Jurkat, Clone E6-1 (cell line): ENCODE data around the gene ACTN3.
"Not testable (repeated sequence)": the region's sequence is repeated elsewhere in the genome, so short reads cannot be mapped to it uniquely, and the experiment has no call there.

Experiments used
- DNase-seq: peaks from one replicate; pipeline ENCODE4 v3.0.0-alpha.2; 2011; ENCODE audit warnings: low read depth, low spot score
- H3K4me3 ChIP-seq: 2 replicates; pipeline ENCODE4 v1.5.1; 2011; ENCODE audit warnings: mild to moderate bottlenecking, low read length, control low read depth, moderate library complexity

ACTN3 gene

GRCh38 chr11:66561975-66562248 is 15.2 kb downstream of the ACTN3 start:
- DNase-seq, result no peak
- no peak overlapping the region for H3K4me3 ChIP-seq

GRCh38 chr11:66562275-66562674 is 15.6 kb downstream of the ACTN3 start:
- H3K4me3 ChIP-seq, result no peak overlapping the region
- DNase-seq, result no peak

GRCh38 chr11:66562907-66563583 is 16.3 kb downstream of the ACTN3 start:
- DNase-seq, result no peak
- H3K4me3 ChIP-seq, result no peak overlapping the region

GRCh38 chr11:66563832-66564231 is 17.1 kb downstream of the ACTN3 start:
- no peak for DNase-seq
- H3K4me3 ChIP-seq, result no peak overlapping the region

DNA sequence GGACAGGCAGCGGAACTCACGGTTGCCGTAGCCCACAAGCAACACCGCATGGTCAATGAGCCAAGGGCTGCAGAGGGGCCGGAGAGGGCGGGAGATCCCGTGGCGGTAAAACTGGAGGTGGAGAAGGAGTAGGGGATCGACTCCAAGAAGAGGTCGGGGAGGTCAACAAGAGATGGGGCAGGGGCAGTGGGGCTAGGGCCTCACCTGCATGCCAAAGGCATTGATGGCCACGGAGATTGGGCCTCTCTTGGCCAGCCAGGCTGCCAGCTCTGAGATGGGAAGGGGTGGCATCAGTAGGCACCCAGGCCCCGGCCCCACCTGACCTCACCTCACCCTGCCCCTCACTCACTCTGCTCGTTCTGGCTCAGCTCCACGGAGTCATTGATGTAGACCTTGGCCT is 17.8 kb downstream of the ACTN3 start:
- no peak overlapping the region for H3K4me3 ChIP-seq
- no peak for DNase-seq

GRCh38 chr11:66564984-66565383 is 18.3 kb downstream of the ACTN3 start:
- no peak overlapping the region for H3K4me3 ChIP-seq
- no peak for DNase-seq

GRCh38 chr11:66566221-66566620 is 19.5 kb downstream of the ACTN3 start:
- H3K4me3 ChIP-seq, result no peak overlapping the region
- DNase-seq, result no peak

DNA sequence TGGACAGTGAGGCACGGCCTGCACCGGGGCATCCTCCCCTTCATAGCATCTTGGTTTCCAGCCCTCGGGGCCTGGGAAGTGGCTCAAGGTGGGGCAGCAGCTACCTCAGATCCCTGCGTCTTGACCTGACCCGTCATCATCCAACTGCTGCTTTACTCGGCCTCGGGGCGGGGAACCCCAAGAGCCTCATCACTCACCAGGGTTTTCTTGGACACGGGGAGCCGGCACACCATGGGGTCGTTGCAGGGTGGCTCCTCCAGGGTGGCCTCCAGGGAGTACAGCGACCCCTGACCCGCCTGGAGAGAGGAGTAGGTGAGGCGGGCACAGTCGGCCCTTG is 21.1 kb downstream of the ACTN3 start:
- no peak for DNase-seq
- H3K4me3 ChIP-seq, result peak overlapping the region; percentile 35

DNA sequence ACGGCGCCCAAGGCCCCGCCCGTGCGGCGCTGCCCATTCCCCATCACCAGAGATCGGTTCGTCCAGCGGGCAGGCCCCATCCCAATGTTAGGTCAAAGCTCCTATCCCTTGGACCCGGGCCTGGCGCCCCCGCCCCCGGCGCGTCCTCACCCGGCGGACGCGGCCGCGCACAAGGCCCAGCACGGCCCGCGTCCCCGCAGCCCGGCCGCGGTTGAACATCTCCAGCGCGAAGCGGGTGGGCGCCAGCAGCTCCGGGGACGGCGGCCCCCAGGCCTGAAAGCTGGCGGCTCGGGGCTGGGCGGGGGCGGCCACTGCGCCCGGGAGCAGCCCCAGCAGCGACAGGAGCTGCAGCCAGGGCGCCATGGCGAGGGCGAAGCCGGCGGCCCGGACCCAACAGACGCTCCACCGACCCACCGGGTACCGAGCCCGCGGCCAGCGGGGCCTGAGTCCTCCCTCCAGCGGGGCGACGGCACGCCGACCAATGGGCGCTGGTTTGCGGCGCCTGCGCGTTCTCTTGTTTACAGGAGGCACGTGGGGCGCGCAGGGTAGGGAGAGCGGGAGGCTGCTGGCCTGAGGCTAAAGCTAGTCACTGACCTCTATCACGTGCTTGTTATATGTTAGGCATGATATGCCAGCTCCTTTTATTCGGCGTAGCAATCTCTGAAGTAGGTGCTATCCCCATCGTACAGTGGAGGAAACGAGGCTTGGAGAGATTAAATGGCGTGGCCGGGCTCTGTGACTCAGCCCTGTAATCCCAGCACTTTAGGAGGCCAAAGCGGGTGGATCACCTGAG is 21.6 kb downstream of the ACTN3 start, which contains the start of gene CTSF:
TSS of gene CTSF (minus strand) at position 483 of the 793 bp plus-strand sequence. CDS start at position 363, 120 bp downstream.
- H3K4me3 ChIP-seq, result peak within 1 kb of the TSS; percentile 35
- no peak for DNase-seq

GRCh38 chr11:66569076-66569475 is 22.4 kb downstream of the ACTN3 start:
- DNase-seq, result no peak
- H3K4me3 ChIP-seq, result no peak overlapping the region

DNA sequence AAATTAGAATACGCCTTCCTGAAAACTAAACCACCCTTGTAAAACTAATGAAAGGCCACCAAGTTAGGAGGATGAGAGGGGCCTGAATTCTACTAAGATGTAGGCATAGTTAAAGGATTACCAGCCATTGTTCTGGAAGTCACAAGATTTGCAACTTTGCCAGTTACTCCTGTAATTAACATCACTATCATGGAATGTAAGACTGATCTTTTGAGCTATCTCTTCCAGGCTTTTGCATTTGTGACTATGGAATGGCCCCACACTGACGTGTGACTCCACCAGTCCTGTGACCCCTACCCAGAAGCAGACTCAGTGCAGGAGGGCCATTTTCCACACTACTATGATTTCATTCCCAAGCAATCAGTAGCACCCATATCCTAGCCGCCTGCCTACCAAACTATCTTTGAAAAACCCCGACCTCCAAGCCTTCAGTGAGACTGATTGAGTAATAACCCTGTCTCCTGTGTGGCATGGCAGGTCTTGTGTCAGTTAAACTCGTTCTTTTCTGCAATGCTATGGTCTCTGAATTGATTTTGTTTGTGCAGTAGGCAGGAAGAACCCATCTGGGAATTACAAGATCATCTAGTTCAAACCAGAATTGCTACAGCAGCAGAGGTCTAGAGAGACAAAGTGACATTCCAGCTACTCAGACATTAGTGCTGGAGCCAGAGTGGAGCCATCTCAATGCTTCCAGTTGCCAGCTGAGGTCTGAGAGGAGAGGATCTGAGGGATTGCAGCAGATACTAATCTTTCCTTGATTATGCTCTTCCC is 23.6 kb downstream of the ACTN3 start:
- DNase-seq, result no peak
- H3K4me3 ChIP-seq, result no peak overlapping the region

GRCh38 chr11:66570850-66571180 is 24.1 kb downstream of the ACTN3 start:
- no peak overlapping the region for H3K4me3 ChIP-seq
- DNase-seq, result no peak

DNA sequence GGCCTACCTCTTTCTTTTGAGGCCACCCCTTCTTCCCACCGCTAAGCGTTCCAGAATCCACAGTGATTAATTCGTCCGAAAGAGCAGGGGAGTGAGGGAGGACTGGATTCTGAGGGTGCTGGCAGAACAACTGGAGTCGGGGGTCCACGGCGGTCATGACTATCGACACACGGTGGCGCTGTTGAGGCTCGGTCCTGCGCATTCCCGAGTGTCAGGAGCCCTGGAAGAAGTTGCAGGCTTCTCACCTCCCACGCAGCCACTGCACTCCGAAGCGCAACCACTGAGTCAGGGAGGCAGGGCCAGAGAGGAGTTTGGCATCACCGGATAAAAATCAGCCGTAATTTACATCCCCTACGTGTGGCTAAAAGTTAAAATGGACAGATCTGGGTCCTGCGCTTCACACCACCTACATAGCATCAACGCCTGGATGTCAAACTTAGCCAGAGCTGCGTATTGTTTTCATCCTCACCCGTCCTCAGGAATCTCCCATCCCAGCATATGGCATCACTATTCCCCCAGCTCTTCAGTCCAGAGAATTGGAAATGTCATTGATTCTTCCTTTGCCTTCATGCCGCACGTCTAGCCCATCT is 32.4 kb downstream of the ACTN3 start:
- peak; percentile 26 for DNase-seq
- no peak overlapping the region for H3K4me3 ChIP-seq

- H3K4me3 ChIP-seq, result no peak overlapping the region
- DNase-seq, result no peak
These were observed 34.1 kb downstream of the ACTN3 start for GRCh38 chr11:66580803-66581202.

DNA sequence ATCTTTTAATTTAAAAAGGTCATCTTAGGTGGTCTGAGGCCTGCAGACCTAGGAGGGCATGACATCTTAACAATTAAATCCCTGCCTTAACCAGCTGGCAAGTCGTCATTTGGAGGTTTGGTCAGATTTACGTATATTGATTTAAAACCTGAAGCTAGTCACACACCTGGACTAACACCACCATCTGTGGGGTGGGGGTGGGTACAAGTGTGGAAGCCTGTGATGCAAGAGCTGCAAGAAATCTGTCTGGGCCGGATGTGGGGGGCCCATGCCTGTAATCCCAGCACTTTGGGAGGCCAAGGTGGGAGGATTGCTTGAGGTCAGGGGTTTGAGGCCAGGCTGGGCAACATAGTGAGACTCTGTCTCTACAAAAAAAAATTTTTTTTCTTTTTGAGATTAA is 34.6 kb downstream of the ACTN3 start:
- H3K4me3 ChIP-seq, result no peak overlapping the region
- DNase-seq, result no peak

DNA sequence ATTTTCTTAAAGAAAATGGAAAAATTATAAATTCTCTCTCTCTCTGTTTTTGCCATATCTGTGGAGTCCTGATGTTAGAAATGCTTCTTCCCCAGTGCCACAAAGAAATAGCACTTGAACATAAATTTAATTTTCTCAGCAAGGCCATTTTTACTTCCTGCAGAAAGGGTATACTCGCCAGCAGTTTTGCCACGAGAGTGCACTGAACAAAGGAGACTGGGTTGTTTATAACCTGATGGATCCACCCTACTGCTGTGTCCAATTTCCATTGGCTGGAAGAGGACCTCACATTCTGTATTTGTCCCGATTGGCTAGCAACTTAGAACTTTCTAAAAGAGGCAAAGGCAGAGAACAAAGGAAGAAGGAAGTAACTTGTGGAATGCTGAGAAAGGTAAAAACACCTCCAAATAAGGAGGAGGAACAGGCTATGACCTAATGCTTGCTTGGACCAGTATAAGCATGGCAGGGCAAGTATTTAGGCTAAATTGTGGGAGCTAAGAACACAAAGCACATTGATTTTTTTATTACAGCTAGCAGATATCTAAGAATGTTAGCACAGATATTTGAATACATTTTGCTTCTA is 36.0 kb downstream of the ACTN3 start:
- H3K4me3 ChIP-seq, DNase-seq: not testable (repeated sequence)

DNA sequence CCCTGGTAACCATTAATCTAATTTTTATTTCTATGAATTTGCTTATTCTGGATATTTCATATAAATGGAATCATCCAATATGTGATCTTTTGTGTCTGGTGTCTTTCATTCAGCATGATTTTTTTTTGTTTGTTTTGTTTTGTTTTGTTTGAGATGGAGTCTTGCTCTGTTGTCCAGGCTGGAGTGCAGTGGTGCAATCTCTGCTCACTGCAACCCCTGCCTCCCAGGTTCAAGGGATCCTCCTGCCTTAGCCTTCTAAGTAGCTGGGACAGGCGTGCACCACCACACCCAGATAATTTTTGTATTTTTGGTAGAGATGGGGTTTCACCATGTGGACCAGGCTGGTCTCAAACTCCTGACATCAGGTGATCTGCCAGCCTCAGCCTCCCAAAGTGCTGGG is 38.7 kb downstream of the ACTN3 start:
- DNase-seq, H3K4me3 ChIP-seq: not testable (repeated sequence)

DNA sequence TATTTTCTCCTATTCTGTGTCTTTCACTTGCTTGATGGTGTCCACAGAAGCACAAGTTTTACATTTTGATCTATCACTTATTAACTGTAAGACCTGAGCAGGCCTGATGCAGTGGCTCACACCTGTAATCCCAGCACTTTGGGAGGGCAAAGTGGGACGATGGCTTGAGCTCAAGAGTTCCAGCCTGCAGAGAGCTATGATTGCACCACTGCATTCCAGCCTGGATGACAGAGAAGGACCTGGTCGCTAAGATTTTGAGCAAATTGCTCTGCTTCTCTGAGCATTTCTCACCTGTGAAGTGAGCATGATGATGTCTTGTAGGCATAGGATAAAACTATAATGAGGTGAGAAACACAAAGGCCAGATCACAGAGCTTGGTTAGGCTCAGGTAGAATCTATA is 39.4 kb downstream of the ACTN3 start:
- H3K4me3 ChIP-seq, result no peak overlapping the region

DNA sequence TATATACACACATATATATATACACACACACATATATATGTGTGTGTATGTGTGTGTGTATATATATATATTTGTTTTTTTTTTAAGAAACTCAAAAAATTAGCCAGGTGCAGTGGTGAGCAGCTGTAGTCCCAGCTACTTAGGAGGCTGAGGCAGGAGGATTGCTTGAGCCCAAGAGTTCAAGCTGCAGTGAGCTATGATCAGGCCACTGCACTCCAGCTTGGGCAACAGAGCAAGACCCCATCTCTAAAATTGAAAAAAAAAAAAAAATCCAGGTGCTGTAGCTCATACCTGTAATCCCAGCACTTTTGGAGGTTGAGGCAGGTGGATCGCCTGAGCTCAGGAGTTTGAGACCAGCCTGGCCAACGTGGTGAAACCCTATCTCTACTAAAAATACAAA is 42.6 kb downstream of the ACTN3 start:
- not testable (repeated sequence) for H3K4me3 ChIP-seq

More for the DNA sequence above, 39.4 kb downstream of the ACTN3 start:
- no peak for DNase-seq

More for the DNA sequence above, 42.6 kb downstream of the ACTN3 start:
- not testable (repeated sequence) for DNase-seq
